MM.1S (cell line): ENCODE results near the gene ARFGAP1.

Experiments
- DNase-seq: peaks from one replicate; pipeline ENCODE4 v3.0.0-alpha.2; 2015
- H2AFZ ChIP-seq: fragments of 300-600 bp; sonication (generic); 2 replicates; pipeline ENCODE4 v1.6.0; 2016; ENCODE audit warnings: antibody characterized with exemption, low read length
- H3F3A ChIP-seq: fragments of 300-600 bp; sonication (generic); 2 replicates; pipeline ENCODE4 v1.6.1; 2016; ENCODE audit warnings: mild to moderate bottlenecking, antibody characterized with exemption, low read length, moderate library complexity, mixed read lengths; ENCODE audit not compliant: insufficient read depth
- H3K27ac ChIP-seq: fragments of 300-600 bp; sonication (generic); 2 replicates; pipeline ENCODE4 v1.5.1; 2016; ENCODE audit warnings: mild to moderate bottlenecking, low read length
- H3K27me3 ChIP-seq: fragments of 300-600 bp; sonication (generic); replicated peaks from 2 replicates; pipeline ENCODE4 v1.6.0; 2016; ENCODE audit warnings: low read length; ENCODE audit not compliant: insufficient read depth
- H3K36me3 ChIP-seq: fragments of 300-600 bp; sonication (generic); replicated peaks from 2 replicates; pipeline ENCODE4 v1.6.1; 2016; ENCODE audit warnings: mild to moderate bottlenecking, low read length, mixed read lengths; ENCODE audit not compliant: insufficient read depth
- H3K4me1 ChIP-seq: fragments of 300-600 bp; sonication (generic); 2 replicates; pipeline ENCODE4 v1.6.1; 2016; ENCODE audit warnings: low read length, mixed read lengths
- H3K4me2 ChIP-seq: fragments of 300-600 bp; sonication (generic); 2 replicates; pipeline ENCODE4 v1.6.0; 2016; ENCODE audit warnings: low read depth, low read length
- H3K4me3 ChIP-seq: fragments of 300-600 bp; sonication (generic); 2 replicates; pipeline ENCODE4 v1.5.1; 2016; ENCODE audit warnings: low read length, mixed read lengths
- H3K79me2 ChIP-seq: fragments of 300-600 bp; sonication (generic); 2 replicates; pipeline ENCODE4 v1.6.1; 2016; ENCODE audit warnings: mixed run types, low read length, mixed read lengths
- H3K9ac ChIP-seq: fragments of 300-600 bp; sonication (generic); 2 replicates; pipeline ENCODE4 v1.6.1; 2016; ENCODE audit warnings: low read length, mixed read lengths
- H3K9me2 ChIP-seq: fragments of 300-600 bp; sonication (generic); replicated peaks from 2 replicates; pipeline ENCODE4 v1.6.1; 2016; ENCODE audit warnings: mild to moderate bottlenecking, low read length, mixed read lengths; ENCODE audit not compliant: insufficient read depth
- H3K9me3 ChIP-seq: fragments of 300-600 bp; sonication (generic); replicated peaks from 2 replicates; pipeline ENCODE4 v1.6.1; 2016; ENCODE audit warnings: mild to moderate bottlenecking, low read length, mixed read lengths; ENCODE audit not compliant: insufficient read depth
- H4K20me1 ChIP-seq: fragments of 300-600 bp; sonication (generic); 2 replicates; pipeline ENCODE4 v1.6.1; 2016; ENCODE audit warnings: mild to moderate bottlenecking, low read length, moderate library complexity, mixed read lengths; ENCODE audit not compliant: insufficient read depth
- CTCF ChIP-seq: fragments of 300-600 bp; sonication (generic); IDR thresholded peaks from 2 replicates; pipeline ENCODE4 v1.5.1; 2016; ENCODE audit warnings: antibody characterized with exemption, low read length, mixed read lengths
- EZH2 ChIP-seq: fragments of 300-600 bp; sonication (generic); optimal IDR thresholded peaks from 2 replicates; pipeline ENCODE3; 2017; ENCODE audit warnings: low read depth, mild to moderate bottlenecking, antibody characterized with exemption, low read length, mixed read lengths
- EZH2phosphoT487 ChIP-seq: fragments of 300-600 bp; sonication (generic); IDR thresholded peaks from 2 replicates; pipeline ENCODE4 v1.6.1; 2018; ENCODE audit warnings: antibody characterized with exemption, low read length

ARFGAP1 gene

GRCh38 chr20:63325021-63325471 is 52.4 kb downstream of the ARFGAP1 start:
- no peak for DNase-seq

GRCh38 chr20:63325554-63326313 is 53.1 kb downstream of the ARFGAP1 start:
- no peak overlapping the region for H3K4me3 ChIP-seq
- H3K9ac ChIP-seq: no peak overlapping the region
- H3K36me3 ChIP-seq: no peaks in the 10 kb centered on the region
- H3K9me2 ChIP-seq: no peaks in the 10 kb centered on the region
- H3K27me3 ChIP-seq: peaks cover 65% of the 10 kb centered on the region
- TF ChIP-seq EZH2 (no peak), CTCF (no peak), EZH2phosphoT487 (no peak)
- H4K20me1 ChIP-seq: no peaks in the 10 kb centered on the region
- no peak overlapping the region for H3K27ac ChIP-seq
- no peak overlapping the region for H3K4me2 ChIP-seq
- H3F3A ChIP-seq: no peaks in the 10 kb centered on the region
- no peaks in the 10 kb centered on the region for H3K4me1 ChIP-seq
- no peak for DNase-seq
- H3K9me3 ChIP-seq: no peaks in the 10 kb centered on the region
- H3K79me2 ChIP-seq: no peaks in the 10 kb centered on the region
- no peak overlapping the region for H2AFZ ChIP-seq

More at GRCh38 chr20:63325021-63325471, 52.4 kb downstream of the ARFGAP1 start:
- H3K4me1 ChIP-seq: no peaks in the 10 kb centered on the region
- H3K9ac ChIP-seq: no peak overlapping the region
- H3K36me3 ChIP-seq: no peaks in the 10 kb centered on the region
- no peaks in the 10 kb centered on the region for H3K9me2 ChIP-seq
- no peaks in the 10 kb centered on the region for H3F3A ChIP-seq
- TF ChIP-seq CTCF (no peak), EZH2 (no peak), EZH2phosphoT487 (no peak)
- H3K4me2 ChIP-seq: no peak overlapping the region
- no peak overlapping the region for H3K27ac ChIP-seq
- no peaks in the 10 kb centered on the region for H3K79me2 ChIP-seq
- H3K9me3 ChIP-seq: no peaks in the 10 kb centered on the region
- no peak overlapping the region for H2AFZ ChIP-seq
- H3K27me3 ChIP-seq: peaks cover 65% of the 10 kb centered on the region
- no peak overlapping the region for H3K4me3 ChIP-seq
- H4K20me1 ChIP-seq: no peaks in the 10 kb centered on the region

GRCh38 chr20:63326314-63327230 is 54.0 kb downstream of the ARFGAP1 start:
- no peak overlapping the region for H3K4me2 ChIP-seq
- peaks cover 65% of the 10 kb centered on the region for H3K27me3 ChIP-seq
- H3K9me2 ChIP-seq: no peaks in the 10 kb centered on the region
- no peak overlapping the region for H3K9ac ChIP-seq
- H3K4me1 ChIP-seq: no peaks in the 10 kb centered on the region
- H3F3A ChIP-seq: no peaks in the 10 kb centered on the region
- no peak for TF ChIP-seq EZH2phosphoT487
- TF ChIP-seq EZH2: no peak
- TF ChIP-seq CTCF: no peak
- H3K4me3 ChIP-seq: no peak overlapping the region
- no peaks in the 10 kb centered on the region for H4K20me1 ChIP-seq
- H3K36me3 ChIP-seq: no peaks in the 10 kb centered on the region
- no peaks in the 10 kb centered on the region for H3K79me2 ChIP-seq
- H2AFZ ChIP-seq: 0 out of 2 replicates have a peak overlapping the region, but pooled peaks have one; percentile 34
- H3K27ac ChIP-seq: no peak overlapping the region
- H3K9me3 ChIP-seq: no peaks in the 10 kb centered on the region
- no peak for DNase-seq
